ENCODE data around the gene SCGB3A1.

SCGB3A1 gene

GRCh38 chr5:180625125-180625790 is 34.0 kb upstream of the SCGB3A1 start:
- DNase-seq, result no peak

GRCh38 chr5:180624587-180624986 is 33.3 kb upstream of the SCGB3A1 start:
- DNase-seq, result no peak

- DNase-seq, result no peak
Measured at GRCh38 chr5:180623844-180624243, 32.5 kb upstream of the SCGB3A1 start.

GRCh38 chr5:180623411-180623834 is 32.1 kb upstream of the SCGB3A1 start:
- no peak for DNase-seq

GRCh38 chr5:180622910-180623309 is 31.6 kb upstream of the SCGB3A1 start:
- DNase-seq, result no peak

DNA sequence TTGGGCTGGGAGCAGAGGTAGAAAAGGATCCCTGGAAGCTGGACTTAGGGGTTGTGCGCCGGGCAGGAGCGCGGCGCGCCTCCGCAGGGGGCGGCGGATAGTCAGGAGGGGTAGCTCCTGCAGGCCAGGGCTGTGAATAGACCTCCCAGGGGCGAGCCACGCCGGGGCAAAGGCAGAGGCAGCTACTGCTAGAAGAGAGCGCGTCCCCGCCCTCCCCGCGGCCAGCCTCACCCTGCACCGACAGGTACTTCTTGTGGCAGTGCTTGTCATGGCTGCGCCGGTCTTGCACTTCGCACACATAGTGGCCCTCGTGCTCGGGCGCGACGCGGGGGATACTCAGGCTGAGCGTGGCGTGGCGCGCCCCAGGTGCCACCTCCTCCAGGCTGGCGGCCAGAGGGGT is 30.0 kb upstream of the SCGB3A1 start:
- no peak for DNase-seq

DNA sequence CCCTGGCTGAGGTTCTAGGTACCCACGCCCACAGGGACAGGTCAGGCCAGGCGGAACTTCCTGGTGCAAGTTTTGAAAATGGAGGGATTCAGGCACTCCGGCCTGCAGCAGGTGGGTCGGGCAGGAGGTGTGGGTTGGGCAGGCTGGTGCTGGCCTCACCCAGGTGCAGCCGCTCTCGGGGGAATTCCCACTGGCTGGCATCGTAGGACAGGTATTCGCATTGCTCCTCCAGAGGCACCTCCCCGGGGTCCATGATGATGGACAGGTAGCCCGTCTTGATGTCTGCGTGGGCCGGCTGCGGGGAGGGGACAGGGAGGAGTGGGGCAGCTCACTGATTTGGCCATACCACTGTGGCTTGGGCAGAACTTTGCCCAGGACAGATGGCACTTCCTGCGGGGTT is 28.7 kb upstream of the SCGB3A1 start:
- no peak for DNase-seq

- DNase-seq, result no peak
Measured at GRCh38 chr5:180619563-180619915, 28.2 kb upstream of the SCGB3A1 start.

DNA sequence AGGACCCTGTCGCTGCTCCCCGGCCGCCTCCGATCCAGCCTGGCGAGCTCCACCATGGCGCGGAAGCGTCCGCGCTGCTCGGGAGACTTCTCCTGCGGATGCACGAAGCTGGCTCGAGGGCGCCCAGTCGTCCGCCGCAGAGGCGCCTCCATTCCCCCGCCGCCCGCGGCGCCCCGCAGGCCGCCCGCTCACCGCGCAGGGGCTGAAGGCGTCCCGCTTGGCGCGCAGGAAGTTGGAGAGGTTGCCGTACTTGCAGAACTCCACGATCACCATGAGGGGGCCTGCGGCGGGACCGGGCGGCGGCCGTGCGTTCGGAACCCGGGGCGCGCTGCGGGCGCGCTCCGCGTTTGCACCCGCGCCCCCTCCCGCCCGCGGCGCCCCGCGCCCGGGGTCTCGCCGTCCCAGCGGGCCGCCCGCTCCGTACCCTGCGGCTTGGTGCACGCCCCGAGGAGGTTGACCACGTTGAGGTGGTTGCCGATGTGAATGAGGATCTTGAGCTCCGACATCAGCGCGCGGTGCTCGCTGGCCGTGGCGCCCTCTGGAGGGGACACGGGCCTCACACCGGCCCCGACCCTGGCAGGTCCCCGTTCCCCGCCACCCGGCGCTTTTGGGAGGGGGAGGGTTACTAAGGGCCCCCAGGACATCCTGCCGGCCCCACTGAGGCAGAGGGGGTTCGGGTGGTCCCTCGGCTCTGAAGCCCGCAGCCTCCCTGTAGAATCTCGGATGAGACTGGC is 27.7 kb upstream of the SCGB3A1 start:
- no peak for DNase-seq

DNA sequence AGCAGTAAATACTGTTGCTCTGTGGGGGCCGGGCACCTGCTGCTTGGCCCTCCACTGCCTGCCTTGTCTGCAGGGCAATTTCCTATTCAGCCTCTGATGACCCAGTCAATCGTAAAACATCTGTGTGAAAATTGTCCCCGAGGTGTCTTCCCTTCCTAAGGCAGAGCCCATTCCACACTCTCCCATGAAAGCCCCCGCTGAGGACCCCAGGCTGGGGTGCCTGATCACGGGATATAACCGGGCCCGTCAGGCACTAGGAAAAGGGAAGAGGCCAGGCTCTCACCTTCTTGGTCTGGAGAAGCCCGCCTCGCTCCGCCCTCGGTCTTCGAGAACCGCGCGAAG is 27.2 kb upstream of the SCGB3A1 start:
- DNase-seq, result no peak

DNA sequence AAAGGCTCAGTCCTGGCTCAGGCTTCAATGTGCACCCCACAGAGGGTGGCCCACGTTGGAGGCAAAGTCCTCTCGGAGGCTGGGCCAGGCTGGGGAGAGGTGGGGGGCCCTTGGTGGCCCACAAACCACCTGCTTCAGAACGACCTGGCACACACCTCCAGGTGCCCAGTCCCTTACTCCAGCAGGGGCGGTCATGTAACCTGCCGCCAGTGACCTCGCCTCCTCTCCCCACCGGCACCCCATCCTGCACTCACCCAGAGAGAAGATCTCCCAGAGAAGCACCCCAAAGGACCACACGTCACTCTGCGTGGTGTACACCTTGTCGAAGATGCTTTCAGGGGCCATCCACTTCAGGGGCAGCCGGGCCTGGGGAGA is 22.5 kb upstream of the SCGB3A1 start:
- DNase-seq, result no peak

- no peak for DNase-seq
Measured at GRCh38 chr5:180613188-180613813, 22.0 kb upstream of the SCGB3A1 start.

DNA sequence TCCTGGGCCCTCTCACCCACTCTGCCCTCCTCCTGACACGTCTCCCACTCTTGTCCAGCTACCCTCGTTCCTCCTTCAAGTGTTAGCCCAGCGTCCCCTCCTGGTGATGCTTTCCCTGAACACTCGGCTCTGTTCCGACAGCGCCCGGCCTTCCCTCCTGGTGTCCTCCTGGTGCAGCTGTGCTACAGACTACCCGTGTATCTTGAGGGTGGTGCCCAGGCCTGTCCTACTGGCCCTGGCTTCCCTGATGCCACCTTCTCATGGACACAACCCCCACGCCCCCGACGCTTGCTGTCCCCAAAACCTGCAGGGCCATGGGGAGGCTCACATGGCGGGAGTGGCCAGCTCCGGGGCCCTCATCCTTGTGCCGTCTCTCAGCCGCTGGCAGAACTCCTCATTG is 21.4 kb upstream of the SCGB3A1 start:
- no peak for DNase-seq

- DNase-seq, result no peak
Measured at GRCh38 chr5:180611140-180611850, 20.0 kb upstream of the SCGB3A1 start.

DNA sequence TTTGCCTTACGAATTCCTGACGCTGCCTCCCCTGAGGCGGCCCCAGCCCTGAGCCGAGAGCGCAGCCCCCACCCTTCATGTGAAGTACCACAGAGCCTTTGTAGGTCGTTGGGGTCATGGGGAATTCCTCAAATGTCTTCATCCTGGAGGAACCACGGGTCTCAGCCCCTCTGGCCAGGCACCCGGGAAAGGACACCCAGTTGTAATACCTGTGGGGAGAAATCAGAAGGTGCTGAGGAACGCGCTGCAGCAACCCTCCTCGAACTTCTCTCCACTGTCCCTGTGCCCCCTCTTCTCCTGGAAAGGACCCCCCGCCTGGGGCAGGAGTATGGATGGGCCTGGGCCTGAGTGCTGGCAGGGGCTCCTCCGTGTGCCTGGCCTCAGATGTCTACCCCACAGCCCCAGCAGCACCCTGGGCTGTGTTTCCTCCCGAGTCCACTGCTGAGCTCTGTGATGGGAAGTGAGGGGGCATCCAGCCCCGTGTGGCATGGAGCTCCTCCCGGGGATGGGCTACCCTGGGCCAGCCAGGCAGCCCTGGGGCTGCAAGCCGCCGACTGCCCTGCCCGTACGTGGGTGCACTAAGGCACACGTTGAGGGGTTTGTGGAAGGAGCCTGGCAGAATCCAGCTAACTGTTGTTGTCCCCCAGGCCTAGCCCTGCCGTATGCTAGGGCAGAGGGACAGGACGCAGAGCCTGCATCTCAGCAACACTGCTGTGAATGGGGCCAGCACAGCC is 18.7 kb upstream of the SCGB3A1 start:
- DNase-seq, result no peak

GRCh38 chr5:180609386-180609785 is 18.1 kb upstream of the SCGB3A1 start:
- DNase-seq, result no peak

DNA sequence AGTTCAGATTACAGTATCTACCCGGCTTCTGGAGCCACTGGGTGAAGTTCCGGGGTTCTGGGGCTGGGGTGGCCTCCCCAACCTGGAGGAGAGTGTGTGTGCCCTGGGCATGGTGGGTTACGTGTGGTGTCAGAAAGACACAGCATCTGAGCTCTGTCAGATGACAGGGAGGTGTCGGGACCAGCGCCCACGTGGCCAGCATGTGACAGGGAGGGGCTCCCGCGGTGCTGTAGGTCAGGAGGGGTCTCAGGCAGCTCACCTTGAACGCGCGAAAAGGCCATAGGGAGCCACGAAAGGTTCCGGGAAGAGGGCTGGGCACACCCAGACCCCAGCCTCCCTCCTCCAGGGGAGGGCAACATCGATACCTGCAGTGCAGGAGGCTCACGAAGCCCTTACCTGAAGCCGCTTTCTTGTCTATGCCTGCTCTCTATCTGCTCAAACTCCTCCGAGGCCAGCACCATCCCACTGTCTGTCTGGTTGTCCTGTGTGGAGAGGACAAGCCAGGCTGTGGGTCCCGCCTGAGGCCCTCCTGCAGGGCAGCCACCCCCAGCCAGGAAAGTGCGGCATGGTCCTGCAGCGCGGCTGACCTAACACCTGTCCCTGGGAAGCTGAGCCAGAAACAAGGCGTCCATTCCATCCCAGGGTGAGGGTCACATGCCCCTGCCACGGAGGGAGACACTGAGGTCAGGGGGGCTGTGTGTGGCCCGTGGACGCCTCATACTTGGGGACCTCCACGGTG is 17.4 kb upstream of the SCGB3A1 start:
- DNase-seq, result no peak

- no peak for DNase-seq
Measured at GRCh38 chr5:180607861-180608571, 16.7 kb upstream of the SCGB3A1 start.

DNA sequence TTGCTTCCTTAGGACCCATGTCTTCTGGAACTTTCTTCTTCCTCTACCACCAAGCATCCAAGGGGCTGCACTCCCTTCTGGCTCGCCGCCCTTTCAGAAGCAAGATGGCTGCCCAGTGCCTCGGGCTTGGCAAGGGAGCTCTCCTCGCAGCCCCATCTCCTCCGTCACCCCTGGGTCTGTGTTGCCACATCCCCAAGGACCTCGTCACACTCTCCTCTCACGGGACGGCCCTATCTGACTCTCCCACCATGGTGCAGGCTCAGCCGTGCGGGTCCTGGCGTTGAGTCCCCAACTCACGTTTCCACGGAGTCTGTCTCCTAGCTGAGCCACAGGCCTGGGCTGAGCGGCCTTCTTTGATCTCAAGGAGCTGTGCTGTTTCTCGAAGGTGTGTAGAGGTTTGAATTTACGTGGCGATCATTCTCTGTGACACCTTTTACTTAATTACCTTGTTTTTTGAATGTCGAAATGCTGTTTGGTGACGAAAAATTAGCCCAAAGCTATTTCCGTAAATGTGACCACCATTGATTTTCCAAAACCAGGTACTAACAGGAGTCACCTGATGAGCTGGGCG is 15.0 kb upstream of the SCGB3A1 start:
- DNase-seq, result no peak

DNA sequence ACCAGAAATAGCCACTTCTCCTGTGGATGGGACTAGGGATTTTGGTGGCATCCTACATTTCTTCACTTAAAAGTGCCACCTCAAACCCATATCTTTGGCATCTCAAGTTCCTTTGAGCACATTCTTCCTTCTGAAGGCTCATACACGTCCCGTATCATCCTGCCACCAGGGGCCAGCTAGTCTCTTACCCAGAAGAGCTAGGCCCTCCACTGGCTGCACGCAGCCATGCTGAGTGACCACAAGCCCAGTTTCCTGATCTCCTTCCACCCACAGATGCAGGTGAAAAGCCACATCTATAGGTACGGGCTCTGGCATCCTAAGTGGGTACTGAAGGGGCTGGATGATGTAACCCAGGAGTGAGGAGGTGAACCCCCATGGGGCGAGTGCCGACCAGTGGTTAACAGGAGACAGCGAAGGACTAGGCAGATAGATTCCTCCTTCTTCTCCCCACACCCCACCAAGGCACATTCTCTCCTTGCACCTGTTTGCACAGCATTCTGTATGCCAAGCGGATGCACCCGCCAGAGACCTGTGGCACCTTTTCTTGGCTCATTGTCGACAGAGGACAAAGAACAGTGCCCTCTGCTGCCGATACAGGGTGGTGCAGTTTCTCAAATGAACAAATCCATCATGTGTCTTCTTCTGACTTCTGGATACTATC is 14.4 kb upstream of the SCGB3A1 start:
- DNase-seq, result no peak

DNA sequence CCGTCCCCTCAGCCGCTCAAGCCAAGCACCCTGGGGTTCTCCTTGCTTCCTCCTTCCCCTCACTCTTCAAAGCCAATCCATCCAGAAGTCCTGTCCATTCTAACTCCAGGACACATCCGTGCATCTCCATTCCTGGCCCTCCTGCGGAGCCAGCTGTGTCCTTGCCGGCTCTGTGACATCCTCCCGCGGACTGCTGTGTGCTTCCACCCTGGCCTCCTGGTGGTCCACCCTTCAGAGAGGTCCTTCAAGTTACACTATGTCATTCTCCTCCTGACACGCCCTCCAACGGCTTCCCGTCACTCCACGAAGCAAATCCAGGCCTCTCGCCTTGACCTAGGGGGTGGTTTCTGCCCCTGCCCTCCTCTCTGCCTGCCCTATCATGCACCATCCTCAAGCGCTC is 13.0 kb upstream of the SCGB3A1 start:
- DNase-seq, result no peak

All from DMS79 (cell line).